Measurements from ENCODE around the gene SART3.

Gene SART3

DNA sequence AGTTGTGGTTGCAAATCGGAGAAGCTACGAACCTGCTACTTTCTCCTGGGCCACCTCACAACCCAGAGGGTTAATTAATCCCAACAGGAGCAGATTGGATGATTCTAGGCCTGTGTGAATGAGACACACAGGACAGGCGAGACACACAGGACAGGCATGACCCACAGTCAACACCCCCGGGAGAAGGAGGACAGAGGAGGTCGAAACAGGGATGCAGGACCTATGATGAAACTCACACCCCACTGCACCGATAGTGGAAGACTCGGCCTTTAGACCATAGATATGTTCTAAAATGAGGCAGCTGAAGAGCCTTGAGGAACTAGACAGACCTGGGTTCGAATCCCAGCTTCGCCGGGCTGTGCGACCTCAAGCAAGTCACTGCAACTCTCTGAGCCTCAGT is 25.3 kb upstream of the SART3 start:
- peak overlapping the region; percentile 3 for H3K18ac ChIP-seq (ENCODE audit: low read length)

DNA sequence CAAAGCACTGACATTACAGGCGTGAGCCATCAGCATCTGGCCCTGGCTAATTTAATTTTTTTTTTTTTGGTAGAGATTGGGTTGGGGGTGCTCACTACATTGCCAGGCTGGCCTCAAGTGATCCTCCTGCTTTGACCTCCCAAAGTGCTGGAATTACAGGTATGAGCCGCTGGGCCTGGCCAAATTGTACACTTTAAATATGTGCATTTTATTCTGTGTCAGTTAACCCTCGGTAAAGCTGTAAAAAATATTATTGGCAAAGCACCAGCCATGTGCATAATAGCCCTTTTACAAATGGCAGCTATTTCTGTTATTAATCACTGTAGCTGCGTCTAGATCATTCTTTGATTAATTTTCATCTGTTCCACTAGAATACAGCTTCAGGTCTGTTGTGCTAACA is 24.9 kb upstream of the SART3 start:
- Histone ChIP-seq H3K79me1 (ENCODE audit: low read length) (peaks cover 57% of the 10 kb centered on the region), H3K9ac (ENCODE audit: low read length) (no peak overlapping the region), H3K4me3 (ENCODE audit: low read depth, low read length) (no peak overlapping the region), H4K91ac (ENCODE audit: low read depth, low read length) (peak overlapping the region; percentile 25), H2BK120ac (ENCODE audit: insufficient read depth, low read length, poor library complexity) (no peak overlapping the region), H3K23ac (ENCODE audit: low read length) (no peak overlapping the region), H4K8ac (ENCODE audit: low read depth, low read length) (no peak overlapping the region), H3K9me3 (ENCODE audit: insufficient read depth, low read depth, low read length) (no peaks in the 10 kb centered on the region), H3K4me2 (ENCODE audit: low read length) (no peak overlapping the region), H3K4me1 (ENCODE audit: control insufficient read depth in 1 of 2, insufficient read depth in 2 of 2, low read length in 2 of 2) (peaks cover 36 to 43% of the 10 kb centered on the region in 2 experiments), H3K27me3 (ENCODE audit: insufficient read depth, low read length) (no peaks in the 10 kb centered on the region), H2BK5ac (ENCODE audit: low read depth, low read length, poor library complexity) (no peak overlapping the region), H3K18ac (ENCODE audit: low read length) (no peak overlapping the region), H2AFZ (ENCODE audit: insufficient read depth, low read length, poor library complexity) (no peak overlapping the region), H3K4ac (ENCODE audit: low read depth, low read length) (no peak overlapping the region), H3K36me3 (ENCODE audit: control insufficient read depth in 1 of 2, insufficient read depth in 2 of 2, low read length in 2 of 2) (no peaks in the 10 kb centered on the region), H2BK12ac (ENCODE audit: low read length) (peak overlapping the region; percentile 34), H4K12ac (ENCODE audit: low read depth, low read length) (no peak overlapping the region), H2AK5ac (ENCODE audit: low read length) (no peak overlapping the region), H3K79me2 (ENCODE audit: control insufficient read depth, insufficient read depth, low read length, poor library complexity) (peaks cover 22% of the 10 kb centered on the region), H3K27ac (ENCODE audit: low read depth, low read length) (no peak overlapping the region), H3K14ac (ENCODE audit: low read length) (no peak overlapping the region)
- no peak for DNase-seq
- no CpG with 5 or more reads among the region's 4 CpGs for WGBS (ENCODE audit: extremely low coverage, insufficient coverage, insufficient read length)

More for the DNA sequence above, 25.3 kb upstream of the SART3 start:
- H3K4me2 ChIP-seq (ENCODE audit: low read length) = no peak overlapping the region
- no peaks in the 10 kb centered on the region for H3K9me3 ChIP-seq (ENCODE audit: insufficient read depth, low read depth, low read length)
- peak overlapping the region; percentile 70 for H2BK12ac ChIP-seq (ENCODE audit: low read length)
- peaks cover 54% of the 10 kb centered on the region for H3K79me1 ChIP-seq (ENCODE audit: low read length)
- no peak overlapping the region for H3K4me3 ChIP-seq (ENCODE audit: low read depth, low read length)
- H2AK5ac ChIP-seq (ENCODE audit: low read length) = peak overlapping the region; percentile 27
- DNase-seq = no peak
- H4K12ac ChIP-seq (ENCODE audit: low read depth, low read length) = no peak overlapping the region
- peaks cover 20% of the 10 kb centered on the region for H3K79me2 ChIP-seq (ENCODE audit: control insufficient read depth, insufficient read depth, low read length, poor library complexity)
- H4K91ac ChIP-seq (ENCODE audit: low read depth, low read length) = peak overlapping the region; percentile 16
- no peak overlapping the region for H3K9ac ChIP-seq (ENCODE audit: low read length)
- WGBS (ENCODE audit: extremely low coverage, insufficient coverage, insufficient read length) = no CpG with 5 or more reads among the region's 11 CpGs
- peaks cover 0 to 1% of the 10 kb centered on the region in 2 experiments for H3K36me3 ChIP-seq (ENCODE audit: control insufficient read depth in 1 of 2, insufficient read depth in 2 of 2, low read length in 2 of 2)
- no peaks in the 10 kb centered on the region for H3K27me3 ChIP-seq (ENCODE audit: insufficient read depth, low read length)
- H4K8ac ChIP-seq (ENCODE audit: low read depth, low read length) = no peak overlapping the region
- H3K27ac ChIP-seq (ENCODE audit: low read depth, low read length) = no peak overlapping the region
- no peak overlapping the region for H3K23ac ChIP-seq (ENCODE audit: low read length)
- no peak overlapping the region for H3K4ac ChIP-seq (ENCODE audit: low read depth, low read length)
- H3K14ac ChIP-seq (ENCODE audit: low read length) = no peak overlapping the region
- H3K4me1 ChIP-seq (ENCODE audit: control insufficient read depth in 1 of 2, insufficient read depth in 2 of 2, low read length in 2 of 2) = peaks cover 34 to 39% of the 10 kb centered on the region in 2 experiments
- H2AFZ ChIP-seq (ENCODE audit: insufficient read depth, low read length, poor library complexity) = no peak overlapping the region
- no peak overlapping the region for H2BK120ac ChIP-seq (ENCODE audit: insufficient read depth, low read length, poor library complexity)
- H2BK5ac ChIP-seq (ENCODE audit: low read depth, low read length, poor library complexity) = no peak overlapping the region

DNA sequence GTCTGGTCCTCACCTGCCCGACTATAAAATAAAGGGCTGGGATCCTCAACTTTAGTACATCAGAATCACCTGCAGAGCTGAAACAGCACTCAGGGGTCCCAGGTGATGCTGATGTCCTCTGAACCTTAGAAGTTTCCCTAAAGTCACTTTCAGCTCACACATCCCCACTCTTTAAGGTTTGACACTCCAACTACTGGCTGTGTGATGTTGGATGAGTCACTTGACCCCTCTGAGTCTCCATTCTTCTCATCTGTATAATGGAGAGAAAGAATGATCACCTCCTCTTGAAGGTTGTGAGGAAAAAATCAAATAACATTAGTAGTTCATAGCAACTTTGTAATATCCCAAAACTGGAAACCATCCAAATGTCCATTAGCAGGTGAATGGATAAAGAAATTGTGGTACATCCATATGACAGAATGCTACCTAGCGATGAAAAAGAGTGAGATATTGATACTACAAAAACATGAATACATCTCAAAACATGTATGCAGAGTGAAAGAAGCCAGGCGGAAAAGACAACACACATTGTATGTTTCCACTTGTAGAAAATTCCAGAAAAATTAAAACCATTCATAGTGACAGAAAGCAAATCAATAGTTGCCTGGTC is 23.6 kb upstream of the SART3 start:
- Histone ChIP-seq H3K4ac (ENCODE audit: low read depth, low read length) (no peak overlapping the region), H2BK5ac (ENCODE audit: low read depth, low read length, poor library complexity) (peak overlapping the region; percentile 91), H3K79me1 (ENCODE audit: low read length) (peaks cover 65% of the 10 kb centered on the region), H3K9me3 (ENCODE audit: insufficient read depth, low read depth, low read length) (no peaks in the 10 kb centered on the region), H3K27me3 (ENCODE audit: insufficient read depth, low read length) (no peaks in the 10 kb centered on the region), H3K36me3 (ENCODE audit: control insufficient read depth in 1 of 2, insufficient read depth in 2 of 2, low read length in 2 of 2) (no peaks in the 10 kb centered on the region), H2AFZ (ENCODE audit: insufficient read depth, low read length, poor library complexity) (no peak overlapping the region), H3K4me2 (ENCODE audit: low read length) (no peak overlapping the region), H3K79me2 (ENCODE audit: control insufficient read depth, insufficient read depth, low read length, poor library complexity) (peaks cover 24% of the 10 kb centered on the region), H3K27ac (ENCODE audit: low read depth, low read length) (no peak overlapping the region), H3K23ac (ENCODE audit: low read length) (no peak overlapping the region), H3K9ac (ENCODE audit: low read length) (no peak overlapping the region), H2BK12ac (ENCODE audit: low read length) (peak overlapping the region; percentile 97), H2BK120ac (ENCODE audit: insufficient read depth, low read length, poor library complexity) (peak overlapping the region; percentile 100), H2AK5ac (ENCODE audit: low read length) (no peak overlapping the region), H4K12ac (ENCODE audit: low read depth, low read length) (no peak overlapping the region), H3K4me1 (ENCODE audit: control insufficient read depth in 1 of 2, insufficient read depth in 2 of 2, low read length in 2 of 2) (peaks cover 44 to 46% of the 10 kb centered on the region in 2 experiments), H3K4me3 (ENCODE audit: low read depth, low read length) (no peak overlapping the region), H3K18ac (ENCODE audit: low read length) (no peak overlapping the region), H3K14ac (ENCODE audit: low read length) (peak overlapping the region; percentile 96), H4K8ac (ENCODE audit: low read depth, low read length) (peak overlapping the region; percentile 32), H4K91ac (ENCODE audit: low read depth, low read length) (peak overlapping the region; percentile 100)
- WGBS (ENCODE audit: extremely low coverage, insufficient coverage, insufficient read length) = no CpG with 5 or more reads among the region's 3 CpGs
- DNase-seq = no peak

DNA sequence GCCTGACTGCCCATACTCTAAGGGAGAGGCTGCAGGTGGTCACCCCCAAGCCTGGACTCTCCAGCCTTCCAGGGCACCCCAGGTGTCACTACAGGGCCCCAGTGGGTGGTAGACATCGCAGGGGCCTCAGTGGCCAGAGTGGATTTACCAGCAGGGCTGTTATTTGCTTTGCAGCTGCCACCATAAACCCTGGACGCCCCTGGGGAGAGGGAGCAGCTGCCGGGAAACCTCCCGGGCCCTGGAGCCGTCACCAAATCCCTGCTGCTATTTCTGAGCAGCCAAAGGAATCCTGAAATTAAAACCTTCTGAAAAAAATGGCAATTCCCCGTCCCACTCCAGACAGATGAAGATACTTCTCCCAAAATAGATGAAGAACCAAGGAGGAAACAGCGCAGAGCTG is 23.0 kb upstream of the SART3 start:
- H2BK12ac ChIP-seq (ENCODE audit: low read length) = peak overlapping the region; percentile 97
- H3K18ac ChIP-seq (ENCODE audit: low read length) = peak overlapping the region; percentile 85
- H3K79me1 ChIP-seq (ENCODE audit: low read length) = peaks cover 64% of the 10 kb centered on the region
- peak overlapping the region; percentile 100 for H4K91ac ChIP-seq (ENCODE audit: low read depth, low read length)
- H3K36me3 ChIP-seq (ENCODE audit: control insufficient read depth in 1 of 2, insufficient read depth in 2 of 2, low read length in 2 of 2) = no peaks in the 10 kb centered on the region
- WGBS (ENCODE audit: extremely low coverage, insufficient coverage, insufficient read length) = no CpG with 5 or more reads among the region's 7 CpGs
- H2AFZ ChIP-seq (ENCODE audit: insufficient read depth, low read length, poor library complexity) = no peak overlapping the region
- no peak for DNase-seq
- H3K14ac ChIP-seq (ENCODE audit: low read length) = peak overlapping the region; percentile 96
- H3K23ac ChIP-seq (ENCODE audit: low read length) = no peak overlapping the region
- peak overlapping the region; percentile 90 for H2AK5ac ChIP-seq (ENCODE audit: low read length)
- peak overlapping the region; percentile 100 for H2BK120ac ChIP-seq (ENCODE audit: insufficient read depth, low read length, poor library complexity)
- H3K4me2 ChIP-seq (ENCODE audit: low read length) = no peak overlapping the region
- H3K4ac ChIP-seq (ENCODE audit: low read depth, low read length) = peak overlapping the region; percentile 83
- H3K9me3 ChIP-seq (ENCODE audit: insufficient read depth, low read depth, low read length) = peaks cover under 1% of the 10 kb centered on the region
- no peak overlapping the region for H3K9ac ChIP-seq (ENCODE audit: low read length)
- no peak overlapping the region for H3K4me3 ChIP-seq (ENCODE audit: low read depth, low read length)
- peak overlapping the region; percentile 98 for H3K27ac ChIP-seq (ENCODE audit: low read depth, low read length)
- peak overlapping the region; percentile 91 for H2BK5ac ChIP-seq (ENCODE audit: low read depth, low read length, poor library complexity)
- peaks cover 22% of the 10 kb centered on the region for H3K79me2 ChIP-seq (ENCODE audit: control insufficient read depth, insufficient read depth, low read length, poor library complexity)
- peak overlapping the region; percentile 84 for H4K8ac ChIP-seq (ENCODE audit: low read depth, low read length)
- H3K27me3 ChIP-seq (ENCODE audit: insufficient read depth, low read length) = no peaks in the 10 kb centered on the region
- peak overlapping the region; percentile 8 for H4K12ac ChIP-seq (ENCODE audit: low read depth, low read length)
- peaks cover 38 to 43% of the 10 kb centered on the region in 2 experiments for H3K4me1 ChIP-seq (ENCODE audit: control insufficient read depth in 1 of 2, insufficient read depth in 2 of 2, low read length in 2 of 2)
